DMS 273 (cell line): ENCODE results near the gene MAGI2.

Experiments
- DNase-seq: peaks from one replicate; lab custom pipeline; 2025; ENCODE audit not compliant: unreplicated experiment; lab: John Stamatoyannopoulos, UW

MAGI2 gene

DNA sequence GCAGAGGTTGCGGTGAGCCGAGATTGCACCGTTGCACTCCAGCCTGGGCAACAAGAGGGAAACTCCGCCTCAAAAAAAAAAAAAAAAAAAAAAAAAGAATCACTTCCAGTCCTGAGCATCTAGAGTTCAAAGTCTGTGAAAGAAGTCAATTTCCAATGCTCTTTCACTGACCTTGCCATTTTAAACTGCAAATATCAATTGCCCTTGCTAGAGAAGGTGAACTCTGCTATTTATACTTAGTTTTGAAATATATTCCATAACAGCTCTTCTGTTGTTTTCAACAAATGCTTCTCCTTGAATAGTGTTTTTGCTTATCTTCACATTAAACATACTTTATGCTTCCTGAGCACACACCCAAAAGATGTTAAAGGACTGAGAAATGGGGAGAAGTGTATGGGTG, 1323.6 kb downstream of the MAGI2 start:
- DNase-seq: no peak

DNA sequence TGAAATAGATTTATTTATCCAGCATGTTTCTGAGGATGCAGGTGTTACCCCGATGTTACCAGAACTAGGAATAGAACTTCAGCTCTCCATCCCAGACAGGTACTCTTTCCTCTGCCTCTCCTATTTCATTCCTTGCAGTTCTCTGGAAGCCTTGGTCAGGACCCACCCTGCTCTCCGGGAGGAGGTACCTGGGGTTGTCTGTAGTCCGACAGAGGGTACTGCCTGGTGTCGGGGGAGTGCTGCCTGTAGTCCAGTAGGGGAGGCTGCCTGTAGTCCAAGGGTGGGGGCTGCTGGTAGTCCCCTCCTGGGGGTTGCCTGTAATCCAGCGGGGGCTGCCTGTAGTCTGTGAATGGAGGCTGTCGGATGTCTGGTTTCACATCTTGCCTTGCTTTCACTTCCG, 1326.5 kb downstream of the MAGI2 start:
- no peak for DNase-seq

DNA sequence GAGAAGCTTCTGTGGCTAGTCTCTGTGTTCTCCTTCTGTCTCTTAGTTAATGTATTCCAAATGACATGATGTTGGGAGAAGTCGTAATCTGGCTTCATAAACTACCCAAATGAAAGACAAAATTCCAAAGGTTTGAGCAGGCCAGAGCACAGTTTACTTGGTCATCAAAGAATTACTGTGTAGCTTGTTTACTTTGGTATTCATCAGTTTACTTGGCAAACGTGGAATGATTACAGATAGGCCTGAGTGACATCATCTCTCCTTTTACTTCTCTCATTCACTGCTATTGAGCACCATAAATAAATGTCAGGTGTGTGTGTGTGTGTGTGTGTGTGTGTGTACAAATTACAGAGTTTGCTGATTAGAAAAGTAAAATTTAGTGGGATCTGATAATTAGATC, 1327.6 kb downstream of the MAGI2 start:
- no peak for DNase-seq

DNA sequence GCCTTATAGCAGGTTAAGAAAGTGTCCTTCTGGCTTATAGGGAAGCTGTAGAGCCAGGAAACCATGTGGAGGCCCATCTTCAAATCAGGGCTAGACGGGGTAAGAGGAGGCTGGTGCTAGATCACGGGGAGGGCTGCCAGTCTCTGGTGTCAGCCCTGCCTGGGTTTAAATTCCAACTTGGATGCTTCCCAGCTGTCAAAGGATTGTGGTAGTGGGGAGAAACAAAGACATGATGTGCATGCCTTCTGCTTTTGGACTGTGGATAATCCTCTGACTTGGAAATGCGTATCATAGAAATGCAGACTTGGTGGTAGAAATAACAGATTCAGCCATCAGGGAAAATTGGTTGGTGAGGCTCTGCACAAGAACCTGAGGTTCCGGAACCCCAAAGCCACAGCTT, 1329.3 kb downstream of the MAGI2 start:
- no peak for DNase-seq

DNA sequence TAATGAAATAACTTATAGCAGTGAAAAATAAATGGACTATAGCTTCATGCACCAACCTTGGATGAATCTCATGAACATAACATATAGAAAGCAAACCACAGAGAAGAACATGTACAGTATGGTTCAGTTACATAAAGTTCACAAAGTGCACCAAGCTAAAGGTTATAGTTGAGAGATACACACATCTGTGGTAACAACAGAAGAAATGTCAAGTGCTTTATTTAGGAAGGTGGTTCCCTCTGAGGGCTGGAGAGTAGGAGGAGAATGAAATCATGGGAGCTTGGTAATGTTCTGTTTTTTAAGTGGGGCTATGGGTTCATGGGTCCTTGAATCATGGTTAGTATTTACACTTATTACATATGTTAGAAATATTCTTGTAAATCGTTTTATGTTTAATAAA, 1331.6 kb downstream of the MAGI2 start:
- DNase-seq: no peak

DNA sequence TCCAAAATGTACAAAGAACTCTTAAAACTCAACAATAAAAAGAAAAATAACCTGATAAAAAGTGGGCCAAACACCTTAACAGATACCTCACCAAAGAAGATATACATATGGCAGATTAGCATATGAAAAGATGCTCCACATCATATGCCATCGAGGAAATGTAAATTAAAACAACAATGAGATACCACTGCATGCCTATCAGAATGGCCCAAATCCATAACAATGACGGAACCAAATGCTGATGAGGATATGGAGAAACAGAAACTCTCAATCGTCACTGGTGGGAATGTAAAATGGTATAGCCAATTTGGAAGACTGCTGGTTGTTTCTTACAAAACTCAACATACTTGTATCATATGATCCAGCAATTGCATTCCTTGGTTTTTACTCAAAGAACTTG, 1335.0 kb downstream of the MAGI2 start:
- no peak for DNase-seq

DNA sequence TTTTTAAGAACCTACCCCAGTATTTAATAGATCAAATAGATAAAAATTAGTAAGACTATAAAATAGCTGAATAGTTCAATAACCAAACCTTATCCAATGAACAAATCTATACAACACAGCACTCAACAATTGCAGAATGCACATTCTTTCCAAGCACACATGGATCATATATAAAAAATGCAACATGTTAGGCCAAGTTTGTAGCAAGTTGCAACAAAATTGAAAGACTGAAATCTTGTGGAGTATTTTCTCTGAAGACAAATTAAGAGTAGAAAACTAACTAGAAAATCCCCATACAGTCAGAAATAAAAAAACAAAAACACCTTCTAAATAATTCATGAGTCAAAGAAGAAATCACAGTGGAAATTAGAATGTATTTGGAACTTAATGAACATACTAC, 1337.6 kb downstream of the MAGI2 start:
- DNase-seq: no peak

DNA sequence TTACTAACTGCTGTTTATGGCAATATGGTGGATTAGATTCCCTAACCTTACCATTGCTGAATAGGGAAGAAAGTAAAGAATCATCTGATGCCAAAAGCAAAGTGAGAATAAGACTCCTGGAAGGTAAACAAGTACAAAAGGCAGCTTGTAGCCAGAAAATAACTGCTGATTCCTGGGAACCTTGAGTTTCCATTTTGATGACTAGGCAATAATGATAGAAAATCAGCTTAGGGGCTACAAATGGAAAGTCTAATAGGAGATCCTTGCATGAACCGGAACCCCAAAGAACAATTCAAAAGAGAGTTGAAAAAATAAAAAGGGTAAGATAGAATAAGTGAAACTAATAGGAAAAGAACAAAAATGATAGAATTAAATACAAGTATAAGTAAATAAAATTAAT, 1338.5 kb downstream of the MAGI2 start:
- no peak for DNase-seq

DNA sequence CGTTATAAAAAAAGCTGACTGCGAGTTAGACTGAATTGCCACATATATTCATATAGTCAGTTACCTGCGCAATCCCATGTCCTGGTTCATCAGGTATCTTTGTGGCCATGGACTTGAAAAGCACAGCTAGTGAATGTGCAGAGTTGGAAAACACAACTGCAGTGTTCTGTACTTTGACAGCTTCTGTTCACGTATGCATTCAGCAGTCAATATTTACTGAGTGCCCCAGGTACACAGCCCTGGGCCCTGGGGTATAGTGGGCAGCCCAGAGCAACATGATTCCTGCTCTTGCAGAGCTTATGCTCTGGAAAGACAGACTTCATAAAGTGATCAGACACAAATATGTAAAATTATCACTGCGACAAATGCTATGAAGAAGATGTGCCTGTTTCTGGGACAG, 1341.0 kb downstream of the MAGI2 start:
- DNase-seq: no peak

DNA sequence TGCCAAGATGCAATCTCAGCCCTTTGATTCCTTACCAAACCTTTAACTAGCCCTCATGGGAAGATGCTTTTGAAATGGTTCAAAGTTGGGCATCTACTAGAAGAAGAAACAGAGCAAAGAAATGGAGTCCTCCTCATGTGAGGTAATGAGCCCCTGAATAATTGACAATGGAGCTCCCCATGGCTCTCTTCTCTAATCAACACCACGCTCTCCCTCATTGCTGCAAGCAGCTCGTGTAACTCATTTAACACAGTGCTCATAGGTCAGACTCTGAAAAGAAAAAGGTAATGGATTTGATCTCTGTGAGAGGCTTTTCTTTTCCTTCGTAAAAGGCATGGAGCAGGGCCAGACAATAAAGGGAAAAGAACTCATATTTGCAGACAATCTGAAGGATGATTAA, 1342.1 kb downstream of the MAGI2 start:
- no peak for DNase-seq

DNA sequence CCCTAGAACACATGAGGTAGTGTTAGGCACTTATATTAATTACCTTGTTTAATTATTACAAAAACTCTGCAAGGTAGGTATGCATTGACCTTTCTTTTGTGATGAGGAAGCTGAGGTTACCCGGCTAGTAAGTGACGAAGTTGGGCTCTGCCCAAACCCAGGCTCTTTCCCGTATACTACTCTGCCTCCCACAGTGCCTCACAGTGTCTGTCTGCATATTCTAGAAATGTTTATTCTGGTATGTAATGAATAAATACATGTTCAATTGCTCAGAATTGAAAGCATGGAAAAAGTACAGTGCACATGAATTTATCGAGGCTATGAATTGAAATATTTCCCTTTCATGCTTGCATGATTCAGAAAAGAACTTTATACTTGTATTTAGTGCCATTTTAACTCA, 1350.0 kb downstream of the MAGI2 start:
- no peak for DNase-seq

DNA sequence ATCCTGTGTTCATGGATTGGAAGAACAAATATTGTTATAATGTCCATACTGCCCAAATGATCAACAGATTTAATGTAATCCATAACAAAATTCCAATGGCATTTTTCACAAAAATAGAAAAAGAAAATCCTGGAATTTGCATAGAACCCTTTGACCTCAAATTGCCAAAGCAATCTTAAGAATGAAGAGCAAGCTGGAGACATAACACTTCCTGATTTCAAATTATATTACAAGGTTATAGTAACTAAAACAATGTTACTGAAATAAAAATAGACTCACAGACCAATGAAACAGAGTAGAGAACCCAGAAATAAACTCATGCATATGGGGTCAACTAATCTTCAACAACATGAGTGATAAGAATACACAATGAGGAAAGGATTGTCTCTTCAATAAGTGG, 1352.4 kb downstream of the MAGI2 start:
- no peak for DNase-seq

DNA sequence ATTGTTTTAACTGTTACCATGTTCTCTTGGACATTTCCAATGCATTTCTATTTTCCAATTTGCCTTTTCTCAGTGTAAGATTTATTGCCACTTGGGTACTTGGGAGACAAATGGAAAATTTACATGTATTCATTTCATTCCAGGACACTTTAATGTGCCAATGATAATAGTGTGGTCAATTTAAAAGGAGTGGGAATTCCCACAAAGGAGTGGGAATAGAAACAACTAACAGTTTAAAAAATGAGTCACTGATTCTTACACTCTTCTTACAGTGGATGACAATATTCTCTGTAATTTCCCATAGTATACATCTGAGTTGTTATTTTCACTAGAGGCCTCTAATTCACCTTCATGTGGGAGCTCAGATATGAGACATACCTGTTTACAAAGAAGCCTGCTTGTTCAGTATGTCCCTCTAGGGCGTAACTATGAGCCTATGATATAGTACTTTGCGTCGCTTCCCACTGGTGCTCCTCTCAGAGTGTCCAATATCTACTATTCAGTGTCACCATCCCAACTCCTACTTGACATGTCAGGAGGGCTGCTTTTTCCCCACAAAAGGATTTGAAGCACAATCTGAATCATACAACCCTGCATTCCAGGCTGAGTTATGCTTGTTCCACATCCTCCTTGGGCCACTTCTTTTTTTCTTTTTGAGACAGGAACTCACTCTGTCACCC, 1353.6 kb downstream of the MAGI2 start:
- no peak for DNase-seq

DNA sequence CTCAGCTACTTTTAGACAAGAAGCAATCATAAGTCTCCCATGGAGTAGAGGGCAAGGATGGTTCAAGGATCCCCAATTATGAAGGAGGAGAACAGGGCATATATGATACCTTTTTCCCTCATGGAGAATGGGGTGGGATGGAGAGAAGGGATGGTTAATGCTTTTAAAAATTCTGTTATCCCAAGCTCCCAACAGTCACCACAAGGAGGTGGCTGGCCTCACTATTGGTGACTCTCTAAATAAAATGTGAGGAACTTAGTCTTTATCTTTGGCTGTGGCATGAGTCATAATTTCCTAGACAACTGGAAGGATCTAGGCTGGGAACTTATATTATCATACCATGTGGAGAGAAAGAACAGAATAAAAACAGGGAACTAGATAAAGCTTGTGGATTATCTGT, 1357.9 kb downstream of the MAGI2 start:
- no peak for DNase-seq

DNA sequence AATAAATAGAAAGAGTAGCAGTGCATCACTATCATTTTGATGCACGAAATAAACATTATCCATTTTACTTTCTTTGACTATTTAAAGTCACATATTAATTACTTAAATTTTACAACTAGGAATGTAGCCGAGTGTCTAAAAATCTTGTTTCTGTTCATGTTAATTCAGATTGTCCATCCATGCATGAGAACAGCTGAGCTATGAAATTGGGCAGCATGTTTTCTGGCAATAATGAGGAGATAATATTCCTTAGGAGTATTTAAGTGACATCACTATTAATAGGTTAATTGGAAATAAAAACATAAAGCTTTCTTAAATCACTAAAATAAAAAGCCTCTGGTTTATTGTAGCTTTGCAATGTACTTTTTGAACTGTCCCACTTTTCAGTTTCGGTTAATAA, 1361.1 kb downstream of the MAGI2 start:
- no peak for DNase-seq

DNA sequence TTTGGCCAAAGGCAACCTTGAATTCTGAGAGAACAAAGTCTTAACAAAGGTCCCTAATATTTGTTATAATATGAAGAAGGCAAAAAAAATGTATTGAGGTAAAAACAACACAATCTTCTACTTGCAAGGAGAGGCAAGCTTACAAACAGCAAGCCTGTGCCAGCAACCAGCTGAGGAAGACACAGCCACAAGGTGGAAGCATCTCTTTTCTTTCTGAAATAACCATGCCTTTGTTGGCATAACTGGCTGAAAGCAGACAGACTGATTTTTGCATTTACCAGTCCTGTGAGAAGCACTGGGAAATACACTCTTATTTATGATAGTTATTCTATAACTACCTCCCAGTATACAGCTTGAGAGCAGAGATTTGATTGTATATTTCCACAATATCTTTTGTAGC, 1362.9 kb downstream of the MAGI2 start:
- DNase-seq: peak; percentile 58

DNA sequence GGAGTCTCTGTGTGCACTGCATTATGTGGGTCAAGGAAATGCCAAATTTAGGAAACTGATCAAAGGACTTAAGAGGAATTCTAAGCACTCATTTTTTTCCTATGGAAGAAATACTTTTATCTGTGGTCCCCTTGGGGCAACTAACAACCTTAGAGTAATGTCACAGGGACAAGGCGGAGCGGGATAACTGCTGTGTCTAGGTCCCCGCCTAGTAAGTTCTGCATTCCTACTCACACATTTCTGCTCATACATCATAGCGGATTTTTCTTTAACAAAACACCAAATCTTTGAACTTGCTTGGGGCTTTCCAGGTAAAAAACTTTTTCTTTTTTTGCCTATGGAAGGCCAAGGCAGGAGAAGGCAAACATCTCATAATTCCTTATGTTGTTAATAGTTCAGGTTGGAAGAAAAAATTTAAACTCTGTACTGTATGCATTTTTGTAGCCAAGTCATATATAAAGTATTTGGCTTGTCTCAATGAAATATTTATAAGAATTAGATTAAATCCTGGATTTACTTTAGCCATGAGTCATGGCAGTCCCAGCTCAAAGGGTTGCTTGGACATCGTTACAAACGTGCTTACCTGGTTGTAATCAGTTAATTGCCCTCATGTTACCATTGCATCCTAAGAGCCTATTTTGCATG, 1369.9 kb downstream of the MAGI2 start:
- DNase-seq: no peak

DNA sequence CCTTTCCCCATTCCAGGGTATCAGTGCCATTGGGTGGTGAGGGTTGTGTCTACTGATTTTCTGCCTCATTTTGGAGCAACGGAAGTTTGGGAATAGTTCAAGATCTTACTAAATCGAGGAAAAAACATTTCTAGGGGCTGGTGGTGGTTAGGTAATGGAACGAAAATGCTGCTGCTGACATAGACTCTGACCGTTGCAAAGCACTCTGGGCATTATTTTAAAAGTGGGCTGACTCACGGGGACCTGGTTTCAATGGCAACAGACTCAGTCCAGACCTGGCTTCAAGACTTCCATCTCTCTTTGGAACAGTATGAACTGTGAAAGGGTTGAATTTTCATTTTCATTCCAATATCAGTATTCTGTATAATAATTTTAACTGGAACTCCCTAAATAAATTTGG, 1370.9 kb downstream of the MAGI2 start:
- no peak for DNase-seq

DNA sequence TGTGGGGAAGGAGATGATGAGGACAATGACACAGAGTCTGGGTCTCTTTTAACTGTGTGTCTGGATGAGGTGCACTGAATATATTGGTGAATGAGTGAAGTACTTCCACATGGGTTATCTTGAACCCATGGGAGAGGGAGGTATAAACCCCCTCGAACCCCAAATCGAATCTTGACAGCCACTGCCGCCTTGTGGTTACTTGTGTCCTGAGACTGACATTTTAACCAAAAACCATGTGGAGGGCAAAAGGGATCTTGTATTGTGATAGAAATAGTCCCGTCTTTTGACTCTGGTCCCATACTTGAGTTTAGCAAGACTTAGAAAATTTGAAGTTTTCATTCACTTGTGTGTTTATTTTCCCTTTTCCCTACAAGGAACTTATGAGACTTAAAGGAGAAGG, 1371.6 kb downstream of the MAGI2 start:
- DNase-seq: peak; percentile 25

DNA sequence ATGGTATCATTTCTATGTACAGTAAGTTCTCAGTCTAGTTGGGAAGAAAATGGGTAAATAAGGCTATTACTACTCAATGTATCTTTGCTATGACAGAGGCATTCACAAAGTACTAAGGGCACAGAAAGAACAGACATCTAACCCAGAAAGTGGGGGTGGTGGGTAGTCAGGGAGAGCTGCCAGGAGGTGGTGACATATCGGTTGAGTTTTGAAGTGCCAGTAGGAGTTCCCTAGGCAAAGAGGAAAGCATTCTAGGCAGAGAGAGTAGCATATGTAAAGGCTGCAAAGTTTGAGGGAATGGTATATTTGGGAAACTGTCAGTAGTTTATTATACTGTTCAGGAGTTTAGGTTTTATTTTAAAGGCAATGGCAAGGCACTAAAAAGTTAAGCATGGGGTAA, 1372.1 kb downstream of the MAGI2 start:
- no peak for DNase-seq

DNA sequence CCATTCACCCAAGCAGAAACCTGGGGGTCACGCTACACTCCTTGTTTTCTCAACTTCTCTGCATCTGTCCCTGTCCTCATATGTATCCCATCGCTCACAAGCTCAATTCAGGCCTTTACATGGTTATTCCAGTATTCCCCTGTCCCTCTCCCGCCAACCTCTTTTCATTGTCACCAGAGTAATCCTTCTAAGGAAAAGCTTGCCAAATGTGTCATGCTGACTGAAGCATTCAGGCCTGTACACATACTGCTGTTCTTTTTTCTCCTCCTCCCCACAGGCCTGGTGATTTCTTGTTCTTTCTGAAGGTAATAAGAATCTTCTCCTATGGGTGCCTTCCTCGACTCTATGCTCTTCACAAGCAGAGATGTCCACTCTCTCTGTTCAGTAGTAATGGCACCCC, 1372.7 kb downstream of the MAGI2 start:
- DNase-seq: no peak

DNA sequence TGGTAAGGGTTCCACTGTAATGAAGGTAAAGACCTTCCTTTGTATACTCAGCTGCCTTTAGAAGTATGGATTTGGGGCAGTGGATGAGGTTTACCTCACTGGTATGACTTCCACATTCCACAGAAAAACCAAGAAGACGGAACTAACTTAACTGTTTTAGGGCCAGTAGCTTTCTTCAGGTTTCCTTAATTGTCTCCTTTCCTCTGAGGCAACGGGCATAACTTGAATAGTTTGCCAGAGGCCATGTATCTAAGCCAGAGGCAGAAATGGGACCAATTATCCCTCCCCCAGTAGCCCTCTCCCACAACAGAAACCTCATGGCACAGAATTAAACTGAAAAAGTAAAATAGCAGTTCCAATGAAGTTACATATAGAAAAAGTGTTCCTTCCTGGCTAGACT, 1373.2 kb downstream of the MAGI2 start:
- no peak for DNase-seq

DNA sequence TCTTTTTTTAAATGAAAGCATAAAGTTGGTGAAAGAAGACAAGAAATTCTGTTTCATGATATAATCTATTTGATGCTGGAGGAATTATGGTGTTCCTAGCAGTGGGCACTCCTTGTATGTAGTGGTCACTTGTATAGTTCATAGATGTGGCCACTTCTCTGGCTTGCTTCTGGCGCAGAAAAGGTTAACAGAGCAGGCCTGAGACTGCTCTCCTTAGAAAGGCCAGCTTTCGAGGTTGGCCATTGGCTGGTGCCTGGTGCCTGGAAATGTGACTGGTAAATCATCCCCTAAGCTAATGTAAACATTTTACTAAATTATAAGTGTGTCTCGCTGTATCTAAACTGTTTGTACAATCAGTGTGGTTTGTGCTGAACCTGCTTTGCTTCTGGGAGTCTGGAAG, 1378.8 kb downstream of the MAGI2 start:
- DNase-seq: no peak
